Uterus (tissue), 2 donors: ENCODE results near the gene KMT2A.

Experiments used
- CTCF ChIP-seq, 4 experiments: fragments of 200-600 bp in 2 of 4; fragments of 450-650 bp in 2 of 4; sonication (generic) in 2 of 4; IDR thresholded peaks; one replicate each; pipeline ENCODE4 v1.5.1; 2016 to 2019; ENCODE audit warnings: antibody characterized with exemption in 4 of 4, mild to moderate bottlenecking in 2 of 4, moderate library complexity in 1 of 4
- POLR2A ChIP-seq, 2 donors: fragments of 450-650 bp; IDR thresholded peaks; one replicate each; pipeline ENCODE4 v1.6.1; 2016; ENCODE audit warnings: antibody characterized with exemption in 2 of 2, mild to moderate bottlenecking in 1 of 2, moderate library complexity in 1 of 2

- TF ChIP-seq CTCF (IDR thresholded peaks at IDR 0.05) (no peak), POLR2A (IDR thresholded peaks at IDR 0.05) (no peak)
Observed at GRCh38 chr11:118536726-118537125, 100.4 kb downstream of the KMT2A start.
